IMR-90 (cell line): ENCODE results near the gene SREBF2. TPM values are rescaled to one million over a fixed set of nuclear protein-coding genes. Genes with fewer than 3 reads are reported as not detected.

Experiments
- ATAC-seq: fragments of 200-7000 bp; cut with Tn5 transposase; 2 replicates; pipeline ENCODE4 v1.9.1; 2020; ENCODE audit warnings: low read depth, mild to moderate bottlenecking, moderate library complexity
- BruUV-seq: library from RNA; stranded (reverse); fragments of 400-500 nt; replicated peaks from 2 replicates; lab custom pipeline; 2021; lab: Mats Ljungman, UMichigan
- CTCF ChIA-PET: fragments of 300-600 bp; formaldehyde crosslinking; extraction: SDS; loops from one replicate; lab custom pipeline; 2021; ENCODE audit warnings: antibody characterized with exemption; lab: Yijun Ruan, JAX
- POLR2A ChIA-PET: fragments of 300-600 bp; sonication (Branson Sonifier 250); formaldehyde crosslinking; loops from one replicate; lab custom pipeline; 2022; ENCODE audit warnings: antibody characterized with exemption; ENCODE audit not compliant: unreplicated experiment; lab: Charles Lee
- DNase-seq: peaks from one replicate; pipeline ENCODE4 v3.0.0; 2013
- H2AFZ ChIP-seq: replicated peaks from 2 replicates; pipeline ENCODE3; 2013; ENCODE audit warnings: low read length, mild to moderate bottlenecking; ENCODE audit not compliant: poor library complexity
- H2AK5ac ChIP-seq: 2 replicates; pipeline ENCODE4 v1.6.1; 2013; ENCODE audit warnings: low read depth, low read length, inconsistent platforms
- H2AK9ac ChIP-seq: replicated peaks from 2 replicates; pipeline ENCODE3; 2013; ENCODE audit warnings: mild to moderate bottlenecking, low read depth, low read length, moderate library complexity; ENCODE audit not compliant: poor library complexity
- H2BK120ac ChIP-seq: 2 replicates; pipeline ENCODE4 v1.6.1; 2013; ENCODE audit warnings: low read depth, low read length, inconsistent platforms
- H2BK15ac ChIP-seq: 3 replicates; pipeline ENCODE4 v1.6.1; 2013; ENCODE audit warnings: low read depth, low read length, inconsistent platforms
- H2BK20ac ChIP-seq: 2 replicates; pipeline ENCODE4 v1.6.1; 2013; ENCODE audit warnings: low read depth, mild to moderate bottlenecking, inconsistent platforms, low read length, moderate library complexity
- H2BK5ac ChIP-seq: 2 replicates; pipeline ENCODE4 v1.6.1; 2013; ENCODE audit warnings: mild to moderate bottlenecking, low read depth, low read length, inconsistent platforms; ENCODE audit not compliant: poor library complexity, severe bottlenecking
- H3K14ac ChIP-seq: replicated peaks from 2 replicates; pipeline ENCODE4 v1.6.1; 2013; ENCODE audit warnings: low read depth, low read length, inconsistent platforms
- H3K18ac ChIP-seq: 2 replicates; pipeline ENCODE4 v1.6.1; 2013; ENCODE audit warnings: low read depth, low read length, control low read depth
- H3K23ac ChIP-seq: 2 replicates; pipeline ENCODE4 v1.6.1; 2013; ENCODE audit warnings: low read depth, low read length, inconsistent platforms
- H3K27ac ChIP-seq: 2 replicates; pipeline ENCODE4 v1.5.1; 2013; ENCODE audit warnings: mild to moderate bottlenecking, control low read depth, low read length; ENCODE audit not compliant: insufficient read depth
- H3K27me3 ChIP-seq: 2 replicates; pipeline ENCODE4 v1.6.1; 2013; ENCODE audit warnings: low read length; ENCODE audit not compliant: control insufficient read depth, insufficient read depth
- H3K36me3 ChIP-seq: 2 replicates; pipeline ENCODE4 v1.6.1; 2013; ENCODE audit warnings: low read length, mixed read lengths; ENCODE audit not compliant: control insufficient read depth, insufficient read depth
- H3K4ac ChIP-seq: 2 replicates; pipeline ENCODE4 v1.6.1; 2013; ENCODE audit warnings: low read depth, low read length, inconsistent platforms
- H3K4me1 ChIP-seq: 2 replicates; pipeline ENCODE4 v1.6.1; 2013; ENCODE audit warnings: low read length, mixed read lengths; ENCODE audit not compliant: control insufficient read depth, insufficient read depth
- H3K4me2 ChIP-seq: 2 replicates; pipeline ENCODE4 v1.6.1; 2013; ENCODE audit warnings: low read depth, mild to moderate bottlenecking, control low read depth, low read length, moderate library complexity
- H3K4me3 ChIP-seq: 2 replicates; pipeline ENCODE4 v1.5.1; 2013; ENCODE audit warnings: low read depth, mild to moderate bottlenecking, control low read depth, low read length, moderate library complexity; ENCODE audit not compliant: insufficient read depth
- H3K56ac ChIP-seq: 2 replicates; pipeline ENCODE4 v1.6.1; 2013; ENCODE audit warnings: low read length, inconsistent platforms; ENCODE audit not compliant: insufficient read depth; ENCODE audit errors: extremely low read depth
- H3K79me1 ChIP-seq, 2 experiments: 2 replicates each; pipeline ENCODE4 v1.6.1; 2013; ENCODE audit warnings: low read length in 2 of 2, inconsistent platforms in 1 of 2, low read depth in 1 of 2
- H3K9ac ChIP-seq: 2 replicates; pipeline ENCODE4 v1.6.1; 2013; ENCODE audit warnings: low read depth, low read length, control low read depth
- H3K9me1 ChIP-seq: 2 replicates; pipeline ENCODE4 v1.6.1; 2013; ENCODE audit warnings: low read length, inconsistent platforms; ENCODE audit not compliant: insufficient read depth
- H3K9me3 ChIP-seq: 2 replicates; pipeline ENCODE4 v1.6.1; 2013; ENCODE audit warnings: low read length; ENCODE audit not compliant: control insufficient read depth, insufficient read depth
- H4K20me1 ChIP-seq: 2 replicates; pipeline ENCODE4 v1.6.1; 2013; ENCODE audit warnings: low read length, inconsistent platforms; ENCODE audit not compliant: insufficient read depth
- H4K5ac ChIP-seq: 2 replicates; pipeline ENCODE4 v1.6.1; 2013; ENCODE audit warnings: mild to moderate bottlenecking, low read depth, low read length, control low read depth
- H4K8ac ChIP-seq, 2 experiments: 2 replicates each; pipeline ENCODE4 v1.6.1; 2013; ENCODE audit warnings: low read depth in 2 of 2, low read length in 2 of 2, control low read depth in 1 of 2, inconsistent platforms in 1 of 2
- H4K91ac ChIP-seq: 2 replicates; pipeline ENCODE4 v1.6.1; 2013; ENCODE audit warnings: low read depth, low read length, inconsistent platforms; ENCODE audit not compliant: insufficient read depth
- CHD1 ChIP-seq: IDR thresholded peaks from 2 replicates; pipeline ENCODE4 v1.6.1; 2012; ENCODE audit warnings: low read depth, low read length, improper control_type of control experiment
- CTCF ChIP-seq: conservative IDR thresholded peaks from 2 replicates; pipeline ENCODE4 v1.5.1; 2012; ENCODE audit warnings: mild to moderate bottlenecking, low read depth, low read length, improper control_type of control experiment
- POLR2A ChIP-seq: IDR thresholded peaks from 2 replicates; pipeline ENCODE4 v1.6.1; 2012; ENCODE audit warnings: mild to moderate bottlenecking, low read depth, low read length
- WGBS, 2 experiments: methylation state at CpG; one replicate each; pipeline versions ENCODE4 v1.1.5 to v1.1.7; 2013; ENCODE audit warnings: missing lambda C conversion rate in 2 of 2; ENCODE audit not compliant: insufficient read length in 1 of 2; ENCODE audit errors: extremely low coverage in 2 of 2; 5-methylcytosine and 5-hydroxymethylcytosine counted together
- dilution Hi-C: fragments of 300-500 bp; cut with HindIII; formaldehyde crosslinking; loops from one replicate; pipeline ENCODE4 v1.14.3; 2018; ENCODE audit warnings: low sequenced_read_pairs; ENCODE audit not compliant: unreplicated experiment
- in situ Hi-C: fragments of 300-500 bp; cut with MboI; formaldehyde crosslinking; loops from 3 replicates; pipeline ENCODE4 v1.14.3; 2019; ENCODE audit warnings: low sequenced_read_pairs, inconsistent platforms, mixed read lengths
- intact Hi-C: fragments of 100-400 bp; cut with micrococcal nuclease; formaldehyde crosslinking; loops from 2 replicates; pipeline ENCODE4 v1.10.0; 2022
- polyA plus RNA-seq, 3 experiments: library from polyadenylated mRNA; depleted of rRNA; stranded (reverse); fragments of >200 nt; gene quantifications; 2 replicates each; pipeline ENCODE4 v1.2.3, GENCODE V29; 2012; ENCODE audit warnings: low replicate concordance in 1 of 3
- total RNA-seq: library from RNA; depleted of rRNA; stranded (reverse); fragments of >200 nt; gene quantifications from 2 replicates; pipeline ENCODE4 v1.2.3, GENCODE V29; 2012

SREBF2 gene
- total and polyA plus RNA-seq, 2 of the 4 experiments (the other 2 are of a cell fraction) = 8.1 to 47.4 TPM

- DNase-seq = peak; percentile 32
- H4K5ac ChIP-seq = no peak overlapping the region
- H2AFZ ChIP-seq = no peak overlapping the region
- TF ChIP-seq CHD1 (no peak), POLR2A (no peak), CTCF (no peak)
- no peak overlapping the region for H4K8ac ChIP-seq
- no CpG with 5 or more reads among the region's 3 CpGs for WGBS, 2 experiments
- no peaks in the 10 kb centered on the region for H3K9me3 ChIP-seq
- H2BK5ac ChIP-seq = no peak overlapping the region
- no peaks in the 10 kb centered on the region for H3K79me1 ChIP-seq
- dilution Hi-C loops = no loop called here
- no peak overlapping the region for H4K91ac ChIP-seq
- no peak overlapping the region for H2BK15ac ChIP-seq
- H3K9ac ChIP-seq = no peak overlapping the region
- no peak overlapping the region for H3K4me2 ChIP-seq
- in situ Hi-C loops = no loop called here
- no peak overlapping the region for H2BK20ac ChIP-seq
- ATAC-seq = peak; percentile 60; the same call in 1 of the 2 replicates
- ChIA-PET POLR2A (no interaction called here), CTCF (no interaction called here)
- H3K36me3 ChIP-seq = peaks cover 27% of the 10 kb centered on the region
- no peak overlapping the region for H2AK5ac ChIP-seq
- intact Hi-C loops = no loop called here
- H3K4me3 ChIP-seq = no peak overlapping the region
- H3K27ac ChIP-seq = no peak overlapping the region
- H3K9me1 ChIP-seq = peaks cover 9% of the 10 kb centered on the region; the same call in 1 of the 2 replicates
- H2AK9ac ChIP-seq = no peak overlapping the region
- H3K14ac ChIP-seq = no peak overlapping the region
- no peak overlapping the region for H2BK120ac ChIP-seq
- H3K23ac ChIP-seq = no peak overlapping the region
- no TSS peak for BruUV-seq
- no peak overlapping the region for H3K18ac ChIP-seq
- peaks cover 5% of the 10 kb centered on the region for H3K4me1 ChIP-seq
- H3K4ac ChIP-seq = no peak overlapping the region
- H3K27me3 ChIP-seq = no peaks in the 10 kb centered on the region
- H4K20me1 ChIP-seq = no peaks in the 10 kb centered on the region
- no peak overlapping the region for H3K56ac ChIP-seq
Measured at GRCh38 chr22:41876275-41876674, 43.4 kb downstream of the SREBF2 start.
